Progenitor cell of endocrine pancreas (in vitro differentiated cells): Measurements from ENCODE around the gene SURF4. TPM values are rescaled to one million over a fixed set of nuclear protein-coding genes. Genes with fewer than 3 reads are reported as not detected.

Experiments
- DNase-seq: peaks from one replicate; pipeline ENCODE4 v3.0.0; 2021; ENCODE audit warnings: low spot score; ENCODE audit not compliant: unreplicated experiment
- H3K27ac Mint-ChIP-seq: 2 replicates; pipeline ENCODE4 v1.8.0; 2021; ENCODE audit warnings: mild to moderate bottlenecking, moderate library complexity, mixed read lengths
- H3K27me3 Mint-ChIP-seq: 2 replicates; pipeline ENCODE4 v1.8.0; 2021; ENCODE audit warnings: mixed read lengths
- H3K36me3 Mint-ChIP-seq: 2 replicates; pipeline ENCODE4 v1.8.0; 2022; ENCODE audit warnings: mixed read lengths; ENCODE audit not compliant: insufficient read depth
- H3K4me1 Mint-ChIP-seq: 2 replicates; pipeline ENCODE4 v1.8.0; 2021; ENCODE audit warnings: low read depth, mixed read lengths
- H3K4me3 Mint-ChIP-seq: 2 replicates; pipeline ENCODE4 v1.8.0; 2021; ENCODE audit warnings: low read depth, mild to moderate bottlenecking, moderate library complexity, mixed read lengths
- H3K9me3 Mint-ChIP-seq: 2 replicates; pipeline ENCODE4 v1.8.0; 2021; ENCODE audit warnings: low read depth, mixed read lengths
- total RNA-seq: library from RNA; stranded (reverse); gene quantifications from 2 replicates; pipeline ENCODE4 v1.2.1, GENCODE V29; 2021
- TF ChIP-seq, protein P1 (sequence below): fragments of 200-600 bp; sonication (generic); IDR thresholded peaks from one replicate; pipeline ENCODE4 v1.5.0; 2021; ENCODE audit warnings: antibody characterized with exemption, mild to moderate bottlenecking; ENCODE audit not compliant: unreplicated experiment

Gene SURF4
- total RNA-seq, 1 donor from 2014 or later = 122 TPM

GRCh38 chr9:133347985-133348717 is 27.7 kb downstream of the SURF4 start, which contains the start of the genes MED22 and RPL7A:
TSS of gene MED22 (minus strand) at chr9:133348131. CDS start at chr9:133346662, 1,469 bp downstream.
TSS of gene RPL7A (plus strand) at chr9:133348218. CDS start at chr9:133348244, 26 bp downstream.
- Mint-ChIP-seq H3K9me3 (no peaks in the 10 kb centered on the region), H3K27ac (peak within 1 kb of the TSS; percentile 100), H3K4me1 (peaks cover 24% of the 10 kb centered on the region), H3K36me3 (peaks cover 27% of the 10 kb centered on the region), H3K27me3 (no peaks in the 10 kb centered on the region), H3K4me3 (peak within 1 kb of the TSS; percentile 100)
- TF ChIP-seq, protein P1, sequence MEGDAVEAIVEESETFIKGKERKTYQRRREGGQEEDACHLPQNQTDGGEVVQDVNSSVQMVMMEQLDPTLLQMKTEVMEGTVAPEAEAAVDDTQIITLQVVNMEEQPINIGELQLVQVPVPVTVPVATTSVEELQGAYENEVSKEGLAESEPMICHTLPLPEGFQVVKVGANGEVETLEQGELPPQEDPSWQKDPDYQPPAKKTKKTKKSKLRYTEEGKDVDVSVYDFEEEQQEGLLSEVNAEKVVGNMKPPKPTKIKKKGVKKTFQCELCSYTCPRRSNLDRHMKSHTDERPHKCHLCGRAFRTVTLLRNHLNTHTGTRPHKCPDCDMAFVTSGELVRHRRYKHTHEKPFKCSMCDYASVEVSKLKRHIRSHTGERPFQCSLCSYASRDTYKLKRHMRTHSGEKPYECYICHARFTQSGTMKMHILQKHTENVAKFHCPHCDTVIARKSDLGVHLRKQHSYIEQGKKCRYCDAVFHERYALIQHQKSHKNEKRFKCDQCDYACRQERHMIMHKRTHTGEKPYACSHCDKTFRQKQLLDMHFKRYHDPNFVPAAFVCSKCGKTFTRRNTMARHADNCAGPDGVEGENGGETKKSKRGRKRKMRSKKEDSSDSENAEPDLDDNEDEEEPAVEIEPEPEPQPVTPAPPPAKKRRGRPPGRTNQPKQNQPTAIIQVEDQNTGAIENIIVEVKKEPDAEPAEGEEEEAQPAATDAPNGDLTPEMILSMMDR = peak; percentile 25
- peak; percentile 76 for DNase-seq

DNA sequence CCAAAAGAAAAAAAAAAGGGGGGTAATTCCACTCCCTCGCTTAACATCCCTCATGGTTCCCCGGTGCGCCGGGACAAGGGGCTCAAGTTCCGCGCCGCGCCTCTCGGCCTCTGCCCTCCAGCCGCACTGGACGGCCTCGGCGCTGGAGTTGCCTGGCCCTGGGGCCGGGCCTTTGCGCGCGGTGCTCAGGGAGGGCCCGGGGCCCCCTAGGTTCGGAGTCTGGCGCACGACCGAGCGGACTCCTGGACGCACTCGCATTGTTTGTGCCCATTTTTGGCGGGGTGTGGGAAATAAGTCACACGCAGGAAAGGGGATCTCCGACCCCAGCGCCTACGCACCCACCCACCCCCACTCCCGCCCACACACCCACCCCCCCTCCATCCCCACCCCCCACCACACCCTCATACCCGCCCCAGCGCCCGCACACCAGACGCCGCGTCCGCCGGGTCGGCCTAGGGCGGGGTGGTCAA is 28.3 kb downstream of the SURF4 start:
- no peaks in the 10 kb centered on the region for H3K9me3 Mint-ChIP-seq
- TF ChIP-seq, protein P1 = no peak
- H3K4me1 Mint-ChIP-seq = peaks cover 24% of the 10 kb centered on the region
- H3K27ac Mint-ChIP-seq = peak overlapping the region; percentile 100
- no peaks in the 10 kb centered on the region for H3K27me3 Mint-ChIP-seq
- H3K36me3 Mint-ChIP-seq = peaks cover 25% of the 10 kb centered on the region
- DNase-seq = no peak
- H3K4me3 Mint-ChIP-seq = peak overlapping the region; percentile 100

GRCh38 chr9:133346021-133346785 is 29.7 kb downstream of the SURF4 start:
- Mint-ChIP-seq H3K4me3 (peak overlapping the region; percentile 100), H3K27ac (no peak overlapping the region)
- TF ChIP-seq, protein P1 = no peak

DNA sequence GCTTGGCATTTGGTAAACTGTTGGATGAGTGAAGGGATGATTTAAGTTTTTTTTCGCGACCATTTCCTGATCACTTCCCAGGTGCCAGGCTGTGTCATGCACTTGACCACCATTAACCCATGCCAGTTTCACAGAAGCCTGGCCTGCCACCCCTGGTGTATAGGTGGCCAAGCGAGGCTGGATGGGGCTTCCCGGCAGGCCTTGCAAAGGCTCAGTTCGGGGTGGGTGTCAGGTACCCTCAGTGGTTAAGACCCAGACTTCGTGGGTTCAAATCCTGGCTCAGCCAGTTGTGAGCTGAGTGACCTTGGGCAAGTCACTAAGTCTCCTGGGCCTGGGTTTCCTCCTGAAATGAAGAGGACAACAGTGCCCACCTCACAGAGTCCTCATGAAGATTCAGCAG is 30.3 kb downstream of the SURF4 start:
- Mint-ChIP-seq H3K4me1 (peaks cover 24% of the 10 kb centered on the region), H3K9me3 (no peaks in the 10 kb centered on the region), H3K27me3 (no peaks in the 10 kb centered on the region), H3K4me3 (no peak overlapping the region), H3K36me3 (peaks cover 23% of the 10 kb centered on the region), H3K27ac (no peak overlapping the region)
- TF ChIP-seq, protein P1 = no peak
- no peak for DNase-seq

More at GRCh38 chr9:133346021-133346785, 29.7 kb downstream of the SURF4 start:
- no peaks in the 10 kb centered on the region for H3K27me3 Mint-ChIP-seq
- no peaks in the 10 kb centered on the region for H3K9me3 Mint-ChIP-seq
- peaks cover 24% of the 10 kb centered on the region for H3K36me3 Mint-ChIP-seq
- peaks cover 24% of the 10 kb centered on the region for H3K4me1 Mint-ChIP-seq
- DNase-seq = no peak

DNA sequence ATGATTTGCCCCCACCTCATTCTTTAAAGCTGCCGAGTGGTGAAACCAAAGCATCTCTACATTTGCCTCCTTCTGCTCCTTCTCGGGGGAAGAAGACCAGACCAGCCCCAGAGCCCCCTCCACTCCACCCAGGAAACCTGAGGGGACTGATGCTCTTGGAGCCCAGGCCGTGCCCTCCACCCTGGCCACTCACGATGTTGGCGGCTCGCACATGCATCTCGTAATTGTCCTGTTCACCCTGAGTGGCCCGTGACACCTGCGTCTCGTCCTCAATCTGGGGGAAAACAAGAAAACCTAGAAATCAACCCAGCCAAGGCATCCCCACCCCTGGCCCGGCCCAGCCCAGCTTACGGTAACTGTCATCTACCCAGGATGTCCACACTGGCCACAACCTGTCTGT is 30.9 kb downstream of the SURF4 start:
- Mint-ChIP-seq H3K4me3 (no peak overlapping the region), H3K36me3 (peaks cover 20% of the 10 kb centered on the region), H3K4me1 (peaks cover 21% of the 10 kb centered on the region), H3K27ac (no peak overlapping the region), H3K27me3 (no peaks in the 10 kb centered on the region), H3K9me3 (no peaks in the 10 kb centered on the region)
- TF ChIP-seq, protein P1 = no peak
- no peak for DNase-seq
